Measurements from ENCODE around the gene ZRANB3.

The ZRANB3 gene
- total RNA-seq, result 5.1 to 7.4 (median 6.2) reads per million in 3 donors

- no peaks in the 10 kb centered on the region for H3K9me3 ChIP-seq (ENCODE audit: control insufficient read depth, low read length)
- peak; percentile 85 to 93 (median 93) for DNase-seq
- no peaks in the 10 kb centered on the region for H3K27me3 ChIP-seq (replicated peaks; ENCODE audit: control insufficient read depth, insufficient read depth, low read length, poor library complexity, severe bottlenecking)
- peak within 1 kb of the TSS; percentile 93 for H3K4me3 ChIP-seq (ENCODE audit: insufficient read depth, low read depth, low read length, poor library complexity, severe bottlenecking)
- no peaks in the 10 kb centered on the region for H3K36me3 ChIP-seq (ENCODE audit: control insufficient read depth, insufficient read depth, low read length)
- H3K27ac ChIP-seq (ENCODE audit: insufficient read depth, low read length, poor library complexity, severe bottlenecking), result peak within 1 kb of the TSS; percentile 93
- peaks cover 3% of the 10 kb centered on the region for H3K4me1 ChIP-seq (ENCODE audit: control insufficient read depth, insufficient read depth, low read length, poor library complexity, severe bottlenecking)
Measured at GRCh38 chr2:135530313-135531230, at the start of gene ZRANB3. Gene ZRANB3, minus strand, starts transcription at chr2:135531218.

- Histone ChIP-seq H3K9me3 (ENCODE audit: control insufficient read depth, low read length) (no peaks in the 10 kb centered on the region), H3K27ac (ENCODE audit: insufficient read depth, low read length, poor library complexity, severe bottlenecking) (no peak overlapping the region)
- no peak for DNase-seq
Measured at GRCh38 chr2:135573620-135574019, 42.6 kb upstream of the ZRANB3 start.

GRCh38 chr2:135570884-135571283 is 39.9 kb upstream of the ZRANB3 start:
- no peak overlapping the region for H3K27ac ChIP-seq (ENCODE audit: insufficient read depth, low read length, poor library complexity, severe bottlenecking)
- H3K4me1 ChIP-seq (ENCODE audit: control insufficient read depth, insufficient read depth, low read length, poor library complexity, severe bottlenecking), result no peaks in the 10 kb centered on the region
- no peaks in the 10 kb centered on the region for H3K27me3 ChIP-seq (replicated peaks; ENCODE audit: control insufficient read depth, insufficient read depth, low read length, poor library complexity, severe bottlenecking)
- H3K36me3 ChIP-seq (ENCODE audit: control insufficient read depth, insufficient read depth, low read length), result no peaks in the 10 kb centered on the region
- DNase-seq, result no peak
- H3K9me3 ChIP-seq (ENCODE audit: control insufficient read depth, low read length), result no peaks in the 10 kb centered on the region
- H3K4me3 ChIP-seq (ENCODE audit: insufficient read depth, low read depth, low read length, poor library complexity, severe bottlenecking), result no peak overlapping the region

More at GRCh38 chr2:135573620-135574019, 42.6 kb upstream of the ZRANB3 start:
- H3K4me3 ChIP-seq (ENCODE audit: insufficient read depth, low read depth, low read length, poor library complexity, severe bottlenecking), result no peak overlapping the region
- H3K27me3 ChIP-seq (replicated peaks; ENCODE audit: control insufficient read depth, insufficient read depth, low read length, poor library complexity, severe bottlenecking), result no peaks in the 10 kb centered on the region
- H3K4me1 ChIP-seq (ENCODE audit: control insufficient read depth, insufficient read depth, low read length, poor library complexity, severe bottlenecking), result no peaks in the 10 kb centered on the region
- H3K36me3 ChIP-seq (ENCODE audit: control insufficient read depth, insufficient read depth, low read length), result no peaks in the 10 kb centered on the region

- Histone ChIP-seq H3K27ac (ENCODE audit: insufficient read depth, low read length, poor library complexity, severe bottlenecking) (no peak overlapping the region), H3K4me3 (ENCODE audit: insufficient read depth, low read depth, low read length, poor library complexity, severe bottlenecking) (no peak overlapping the region), H3K27me3 (replicated peaks; ENCODE audit: control insufficient read depth, insufficient read depth, low read length, poor library complexity, severe bottlenecking) (no peaks in the 10 kb centered on the region), H3K36me3 (ENCODE audit: control insufficient read depth, insufficient read depth, low read length) (no peaks in the 10 kb centered on the region), H3K4me1 (ENCODE audit: control insufficient read depth, insufficient read depth, low read length, poor library complexity, severe bottlenecking) (no peaks in the 10 kb centered on the region), H3K9me3 (ENCODE audit: control insufficient read depth, low read length) (no peaks in the 10 kb centered on the region)
- DNase-seq, result no peak
Measured at GRCh38 chr2:135563793-135564192, 32.8 kb upstream of the ZRANB3 start.

- Histone ChIP-seq H3K27ac (ENCODE audit: insufficient read depth, low read length, poor library complexity, severe bottlenecking) (no peak overlapping the region), H3K36me3 (ENCODE audit: control insufficient read depth, insufficient read depth, low read length) (no peaks in the 10 kb centered on the region), H3K27me3 (replicated peaks; ENCODE audit: control insufficient read depth, insufficient read depth, low read length, poor library complexity, severe bottlenecking) (no peaks in the 10 kb centered on the region), H3K9me3 (ENCODE audit: control insufficient read depth, low read length) (no peaks in the 10 kb centered on the region), H3K4me1 (ENCODE audit: control insufficient read depth, insufficient read depth, low read length, poor library complexity, severe bottlenecking) (no peaks in the 10 kb centered on the region), H3K4me3 (ENCODE audit: insufficient read depth, low read depth, low read length, poor library complexity, severe bottlenecking) (no peak overlapping the region)
- no peak for DNase-seq
Measured at GRCh38 chr2:135561925-135562324, 30.9 kb upstream of the ZRANB3 start.

GRCh38 chr2:135557530-135557929 is 26.5 kb upstream of the ZRANB3 start:
- Histone ChIP-seq H3K27me3 (replicated peaks; ENCODE audit: control insufficient read depth, insufficient read depth, low read length, poor library complexity, severe bottlenecking) (no peaks in the 10 kb centered on the region), H3K9me3 (ENCODE audit: control insufficient read depth, low read length) (no peaks in the 10 kb centered on the region), H3K4me1 (ENCODE audit: control insufficient read depth, insufficient read depth, low read length, poor library complexity, severe bottlenecking) (no peaks in the 10 kb centered on the region), H3K36me3 (ENCODE audit: control insufficient read depth, insufficient read depth, low read length) (no peaks in the 10 kb centered on the region), H3K4me3 (ENCODE audit: insufficient read depth, low read depth, low read length, poor library complexity, severe bottlenecking) (no peak overlapping the region), H3K27ac (ENCODE audit: insufficient read depth, low read length, poor library complexity, severe bottlenecking) (no peak overlapping the region)
- no peak for DNase-seq

GRCh38 chr2:135555311-135555710 is 24.3 kb upstream of the ZRANB3 start:
- DNase-seq, result no peak
- Histone ChIP-seq H3K36me3 (ENCODE audit: control insufficient read depth, insufficient read depth, low read length) (no peaks in the 10 kb centered on the region), H3K27ac (ENCODE audit: insufficient read depth, low read length, poor library complexity, severe bottlenecking) (no peak overlapping the region), H3K27me3 (replicated peaks; ENCODE audit: control insufficient read depth, insufficient read depth, low read length, poor library complexity, severe bottlenecking) (no peaks in the 10 kb centered on the region), H3K4me3 (ENCODE audit: insufficient read depth, low read depth, low read length, poor library complexity, severe bottlenecking) (no peak overlapping the region), H3K4me1 (ENCODE audit: control insufficient read depth, insufficient read depth, low read length, poor library complexity, severe bottlenecking) (no peaks in the 10 kb centered on the region), H3K9me3 (ENCODE audit: control insufficient read depth, low read length) (no peaks in the 10 kb centered on the region)

GRCh38 chr2:135552887-135553286 is 21.9 kb upstream of the ZRANB3 start:
- Histone ChIP-seq H3K9me3 (ENCODE audit: control insufficient read depth, low read length) (no peaks in the 10 kb centered on the region), H3K27ac (ENCODE audit: insufficient read depth, low read length, poor library complexity, severe bottlenecking) (no peak overlapping the region), H3K4me3 (ENCODE audit: insufficient read depth, low read depth, low read length, poor library complexity, severe bottlenecking) (no peak overlapping the region), H3K4me1 (ENCODE audit: control insufficient read depth, insufficient read depth, low read length, poor library complexity, severe bottlenecking) (no peaks in the 10 kb centered on the region), H3K27me3 (replicated peaks; ENCODE audit: control insufficient read depth, insufficient read depth, low read length, poor library complexity, severe bottlenecking) (no peaks in the 10 kb centered on the region), H3K36me3 (ENCODE audit: control insufficient read depth, insufficient read depth, low read length) (no peaks in the 10 kb centered on the region)
- DNase-seq, result no peak

- Histone ChIP-seq H3K4me1 (ENCODE audit: control insufficient read depth, insufficient read depth, low read length, poor library complexity, severe bottlenecking) (no peaks in the 10 kb centered on the region), H3K36me3 (ENCODE audit: control insufficient read depth, insufficient read depth, low read length) (no peaks in the 10 kb centered on the region), H3K9me3 (ENCODE audit: control insufficient read depth, low read length) (no peaks in the 10 kb centered on the region), H3K27me3 (replicated peaks; ENCODE audit: control insufficient read depth, insufficient read depth, low read length, poor library complexity, severe bottlenecking) (no peaks in the 10 kb centered on the region), H3K27ac (ENCODE audit: insufficient read depth, low read length, poor library complexity, severe bottlenecking) (no peak overlapping the region), H3K4me3 (ENCODE audit: insufficient read depth, low read depth, low read length, poor library complexity, severe bottlenecking) (no peak overlapping the region)
- DNase-seq, result no peak
Measured at GRCh38 chr2:135551356-135551755, 20.3 kb upstream of the ZRANB3 start.

- no peaks in the 10 kb centered on the region for H3K27me3 ChIP-seq (replicated peaks; ENCODE audit: control insufficient read depth, insufficient read depth, low read length, poor library complexity, severe bottlenecking)
- H3K4me1 ChIP-seq (ENCODE audit: control insufficient read depth, insufficient read depth, low read length, poor library complexity, severe bottlenecking), result no peaks in the 10 kb centered on the region
- no peak overlapping the region for H3K27ac ChIP-seq (ENCODE audit: insufficient read depth, low read length, poor library complexity, severe bottlenecking)
- no peak for DNase-seq
- no peak overlapping the region for H3K4me3 ChIP-seq (ENCODE audit: insufficient read depth, low read depth, low read length, poor library complexity, severe bottlenecking)
- H3K36me3 ChIP-seq (ENCODE audit: control insufficient read depth, insufficient read depth, low read length), result no peaks in the 10 kb centered on the region
- no peaks in the 10 kb centered on the region for H3K9me3 ChIP-seq (ENCODE audit: control insufficient read depth, low read length)
Measured at GRCh38 chr2:135547311-135547710, 16.3 kb upstream of the ZRANB3 start.

All from effector memory CD4-positive, alpha-beta T cell (primary cell).